GM23338 (cell line): Measurements from ENCODE around the gene MLNR. TPM values are rescaled to one million over a fixed set of nuclear protein-coding genes. Genes with fewer than 3 reads are reported as not detected.

Experiments
- ATAC-seq: fragments of 200-7000 bp; cut with Tn5 transposase; 3 replicates; pipeline ENCODE4 v1.9.1; 2020
- DNase-seq: peaks from one replicate; pipeline ENCODE4 v3.0.0-alpha.2; 2015; ENCODE audit warnings: low spot score
- H2AFZ ChIP-seq: fragments of 200-600 bp; sonication (generic); 2 replicates; pipeline ENCODE4 v1.8.0; 2016; ENCODE audit warnings: antibody characterized with exemption, mild to moderate bottlenecking, moderate library complexity
- H3F3A ChIP-seq: fragments of 200-600 bp; sonication (generic); replicated peaks from 2 replicates; pipeline ENCODE4 v1.8.0; 2017; ENCODE audit warnings: antibody characterized with exemption, mixed run types, low read depth
- H3K27ac ChIP-seq: fragments of 200-600 bp; sonication (generic); 2 replicates; pipeline ENCODE4 v1.6.1; 2016; ENCODE audit warnings: low read depth
- H3K27me3 ChIP-seq: fragments of 200-600 bp; sonication (generic); 2 replicates; pipeline ENCODE4 v1.8.0; 2016; ENCODE audit warnings: mild to moderate bottlenecking, mixed run types, moderate library complexity; ENCODE audit not compliant: insufficient read depth
- H3K36me3 ChIP-seq: fragments of 200-600 bp; sonication (generic); 2 replicates; pipeline ENCODE4 v1.8.0; 2016; ENCODE audit warnings: mild to moderate bottlenecking; ENCODE audit not compliant: insufficient read depth
- H3K4me1 ChIP-seq: fragments of 200-600 bp; sonication (generic); 2 replicates; pipeline ENCODE4 v1.8.0; 2016; ENCODE audit warnings: mild to moderate bottlenecking, moderate library complexity; ENCODE audit not compliant: insufficient read depth
- H3K4me2 ChIP-seq: fragments of 200-600 bp; sonication (generic); 2 replicates; pipeline ENCODE4 v1.7.1; 2017; ENCODE audit warnings: mixed run types
- H3K4me3 ChIP-seq: fragments of 200-600 bp; sonication (generic); 2 replicates; pipeline ENCODE4 v1.6.1; 2016; ENCODE audit warnings: mixed run types
- H3K79me2 ChIP-seq: fragments of 200-600 bp; sonication (generic); replicated peaks from 2 replicates; pipeline ENCODE4 v1.8.0; 2017; ENCODE audit warnings: mild to moderate bottlenecking; ENCODE audit not compliant: insufficient read depth
- H3K9me2 ChIP-seq: fragments of 200-600 bp; sonication (generic); 2 replicates; pipeline ENCODE4 v1.8.0; 2017; ENCODE audit not compliant: insufficient read depth
- H4K20me1 ChIP-seq: fragments of 200-600 bp; sonication (generic); replicated peaks from 2 replicates; pipeline ENCODE4 v1.8.0; 2017; ENCODE audit warnings: mild to moderate bottlenecking; ENCODE audit not compliant: insufficient read depth
- H3K27ac Mint-ChIP-seq: 2 replicates; pipeline ENCODE4 v1.8.0; 2020; ENCODE audit warnings: inconsistent platforms, mild to moderate bottlenecking, moderate library complexity, mixed read lengths
- H3K27me3 Mint-ChIP-seq: 3 replicates; pipeline ENCODE4 v1.8.0; 2022; ENCODE audit warnings: low read depth, mild to moderate bottlenecking, moderate library complexity, mixed read lengths, inconsistent platforms; ENCODE audit not compliant: insufficient read depth, poor library complexity
- H3K36me3 Mint-ChIP-seq: 3 replicates; pipeline ENCODE4 v1.8.0; 2021; ENCODE audit warnings: low read depth, mild to moderate bottlenecking, inconsistent platforms, moderate library complexity, mixed read lengths
- H3K4me1 Mint-ChIP-seq: 3 replicates; pipeline ENCODE4 v1.8.0; 2020; ENCODE audit warnings: mild to moderate bottlenecking, inconsistent platforms, mixed read lengths
- H3K4me3 Mint-ChIP-seq: 3 replicates; pipeline ENCODE4 v1.8.0; 2021; ENCODE audit warnings: moderate library complexity, mild to moderate bottlenecking, inconsistent platforms, mixed read lengths
- H3K9me3 Mint-ChIP-seq: 3 replicates; pipeline ENCODE4 v1.8.0; 2020; ENCODE audit warnings: moderate library complexity, mild to moderate bottlenecking, inconsistent platforms, mixed read lengths
- CREB1 ChIP-seq: fragments of 250-450 bp; sonication (Bioruptor Pico); IDR thresholded peaks from 2 replicates; pipeline ENCODE4 v1.5.0; 2020; ENCODE audit warnings: low read depth, mild to moderate bottlenecking, moderate library complexity
- EZH2 ChIP-seq: fragments of 200-600 bp; sonication (generic); IDR thresholded peaks from one replicate; pipeline ENCODE4 v1.8.0; 2017; ENCODE audit warnings: antibody characterized with exemption, mild to moderate bottlenecking, low read depth; ENCODE audit not compliant: unreplicated experiment
- EZH2phosphoT487 ChIP-seq: fragments of 200-600 bp; sonication (generic); IDR thresholded peaks from one replicate; pipeline ENCODE4 v1.8.1; 2018; ENCODE audit warnings: antibody characterized with exemption; ENCODE audit not compliant: unreplicated experiment
- POLR2AphosphoS5 ChIP-seq: IDR thresholded peaks from 2 replicates; pipeline ENCODE4 v1.6.1; 2016; ENCODE audit warnings: antibody characterized with exemption, low read depth
- REST ChIP-seq: IDR thresholded peaks from one replicate; pipeline ENCODE4 v1.6.1; 2018; ENCODE audit warnings: antibody characterized with exemption; ENCODE audit not compliant: unreplicated experiment
- STAT1 ChIP-seq: IDR thresholded peaks from one replicate; pipeline ENCODE4 v1.6.1; 2016; ENCODE audit warnings: antibody characterized with exemption; ENCODE audit not compliant: unreplicated experiment
- ZNF114 ChIP-seq: fragments of 250-450 bp; sonication (Bioruptor Pico); IDR thresholded peaks from 2 replicates; pipeline ENCODE4 v1.5.0; 2020; ENCODE audit warnings: mild to moderate bottlenecking, moderate library complexity
- ZNF331 ChIP-seq: fragments of 250-450 bp; sonication (Bioruptor Pico); IDR thresholded peaks from 2 replicates; pipeline ENCODE4 v1.5.0; 2020; ENCODE audit warnings: low read depth, mild to moderate bottlenecking, moderate library complexity
- polyA plus RNA-seq: library from polyadenylated mRNA; unstranded; fragments of >200 nt; fragmentation: Nextera tagmentation; extraction: Ambion mirVana; gene quantifications from 2 replicates; pipeline ENCODE4 v1.2.1, GENCODE V29; 2016
- total RNA-seq: library from RNA; depleted of rRNA; stranded (reverse); fragments of >200 nt; shearing (Covaris generic); gene quantifications from 2 replicates; pipeline ENCODE4 v1.2.3, GENCODE V29; 2014
- TF ChIP-seq, protein P1 (sequence below): fragments of 250-450 bp; sonication (Bioruptor Pico); IDR thresholded peaks from 2 replicates; pipeline ENCODE4 v1.5.0; 2020; ENCODE audit warnings: mild to moderate bottlenecking, moderate library complexity
- TF ChIP-seq, protein P2 (sequence below), 2 experiments: fragments of 200-600 bp in 1 of 2; sonication (generic) in 1 of 2; conservative IDR thresholded peaks; 2 replicates each; pipeline versions ENCODE4 v1.5.1 to v1.6.1; 2016 to 2017; ENCODE audit warnings: antibody characterized with exemption in 2 of 2, low read depth in 2 of 2, mild to moderate bottlenecking in 2 of 2, moderate library complexity in 1 of 2

MLNR gene
- total and polyA plus RNA-seq, 2 experiments from 2014 or later = 0.17 TPM; not detected in 1

- peaks cover 6% of the 10 kb centered on the region; the same call in 1 of the 2 replicates for H3F3A ChIP-seq
- no peak overlapping the region for H3K4me3 Mint-ChIP-seq
- H3K4me2 ChIP-seq = no peak overlapping the region
- H3K9me3 Mint-ChIP-seq = no peaks in the 10 kb centered on the region; the same call in 2 of the 3 replicates
- ATAC-seq (no peak), DNase-seq (no peak)
- TF ChIP-seq STAT1 (no peak), ZNF331 (CRISPR knock-in tag) (no peak), EZH2phosphoT487 (no peak), EZH2 (no peak), CREB1 (no peak), POLR2AphosphoS5 (no peak), REST (no peak), ZNF114 (CRISPR knock-in tag) (no peak)
- TF ChIP-seq, protein P1, sequence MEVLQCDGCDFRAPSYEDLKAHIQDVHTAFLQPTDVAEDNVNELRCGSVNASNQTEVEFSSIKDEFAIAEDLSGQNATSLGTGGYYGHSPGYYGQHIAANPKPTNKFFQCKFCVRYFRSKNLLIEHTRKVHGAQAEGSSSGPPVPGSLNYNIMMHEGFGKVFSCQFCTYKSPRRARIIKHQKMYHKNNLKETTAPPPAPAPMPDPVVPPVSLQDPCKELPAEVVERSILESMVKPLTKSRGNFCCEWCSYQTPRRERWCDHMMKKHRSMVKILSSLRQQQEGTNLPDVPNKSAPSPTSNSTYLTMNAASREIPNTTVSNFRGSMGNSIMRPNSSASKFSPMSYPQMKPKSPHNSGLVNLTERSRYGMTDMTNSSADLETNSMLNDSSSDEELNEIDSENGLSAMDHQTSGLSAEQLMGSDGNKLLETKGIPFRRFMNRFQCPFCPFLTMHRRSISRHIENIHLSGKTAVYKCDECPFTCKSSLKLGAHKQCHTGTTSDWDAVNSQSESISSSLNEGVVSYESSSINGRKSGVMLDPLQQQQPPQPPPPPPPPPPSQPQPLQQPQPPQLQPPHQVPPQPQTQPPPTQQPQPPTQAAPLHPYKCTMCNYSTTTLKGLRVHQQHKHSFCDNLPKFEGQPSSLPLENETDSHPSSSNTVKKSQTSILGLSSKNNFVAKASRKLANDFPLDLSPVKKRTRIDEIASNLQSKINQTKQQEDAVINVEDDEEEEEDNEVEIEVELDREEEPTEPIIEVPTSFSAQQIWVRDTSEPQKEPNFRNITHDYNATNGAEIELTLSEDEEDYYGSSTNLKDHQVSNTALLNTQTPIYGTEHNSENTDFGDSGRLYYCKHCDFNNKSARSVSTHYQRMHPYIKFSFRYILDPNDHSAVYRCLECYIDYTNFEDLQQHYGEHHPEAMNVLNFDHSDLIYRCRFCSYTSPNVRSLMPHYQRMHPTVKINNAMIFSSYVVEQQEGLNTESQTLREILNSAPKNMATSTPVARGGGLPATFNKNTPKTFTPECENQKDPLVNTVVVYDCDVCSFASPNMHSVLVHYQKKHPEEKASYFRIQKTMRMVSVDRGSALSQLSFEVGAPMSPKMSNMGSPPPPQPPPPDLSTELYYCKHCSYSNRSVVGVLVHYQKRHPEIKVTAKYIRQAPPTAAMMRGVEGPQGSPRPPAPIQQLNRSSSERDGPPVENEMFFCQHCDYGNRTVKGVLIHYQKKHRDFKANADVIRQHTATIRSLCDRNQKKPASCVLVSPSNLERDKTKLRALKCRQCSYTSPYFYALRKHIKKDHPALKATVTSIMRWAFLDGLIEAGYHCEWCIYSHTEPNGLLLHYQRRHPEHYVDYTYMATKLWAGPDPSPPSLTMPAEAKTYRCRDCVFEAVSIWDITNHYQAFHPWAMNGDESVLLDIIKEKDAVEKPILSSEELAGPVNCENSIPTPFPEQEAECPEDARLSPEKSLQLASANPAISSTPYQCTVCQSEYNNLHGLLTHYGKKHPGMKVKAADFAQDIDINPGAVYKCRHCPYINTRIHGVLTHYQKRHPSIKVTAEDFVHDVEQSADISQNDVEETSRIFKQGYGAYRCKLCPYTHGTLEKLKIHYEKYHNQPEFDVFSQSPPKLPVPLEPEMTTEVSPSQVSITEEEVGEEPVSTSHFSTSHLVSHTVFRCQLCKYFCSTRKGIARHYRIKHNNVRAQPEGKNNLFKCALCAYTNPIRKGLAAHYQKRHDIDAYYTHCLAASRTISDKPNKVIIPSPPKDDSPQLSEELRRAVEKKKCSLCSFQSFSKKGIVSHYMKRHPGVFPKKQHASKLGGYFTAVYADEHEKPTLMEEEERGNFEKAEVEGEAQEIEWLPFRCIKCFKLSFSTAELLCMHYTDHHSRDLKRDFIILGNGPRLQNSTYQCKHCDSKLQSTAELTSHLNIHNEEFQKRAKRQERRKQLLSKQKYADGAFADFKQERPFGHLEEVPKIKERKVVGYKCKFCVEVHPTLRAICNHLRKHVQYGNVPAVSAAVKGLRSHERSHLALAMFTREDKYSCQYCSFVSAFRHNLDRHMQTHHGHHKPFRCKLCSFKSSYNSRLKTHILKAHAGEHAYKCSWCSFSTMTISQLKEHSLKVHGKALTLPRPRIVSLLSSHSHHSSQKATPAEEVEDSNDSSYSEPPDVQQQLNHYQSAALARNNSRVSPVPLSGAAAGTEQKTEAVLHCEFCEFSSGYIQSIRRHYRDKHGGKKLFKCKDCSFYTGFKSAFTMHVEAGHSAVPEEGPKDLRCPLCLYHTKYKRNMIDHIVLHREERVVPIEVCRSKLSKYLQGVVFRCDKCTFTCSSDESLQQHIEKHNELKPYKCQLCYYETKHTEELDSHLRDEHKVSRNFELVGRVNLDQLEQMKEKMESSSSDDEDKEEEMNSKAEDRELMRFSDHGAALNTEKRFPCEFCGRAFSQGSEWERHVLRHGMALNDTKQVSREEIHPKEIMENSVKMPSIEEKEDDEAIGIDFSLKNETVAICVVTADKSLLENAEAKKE (CRISPR knock-in tag) = no peak
- TF ChIP-seq, protein P2, sequence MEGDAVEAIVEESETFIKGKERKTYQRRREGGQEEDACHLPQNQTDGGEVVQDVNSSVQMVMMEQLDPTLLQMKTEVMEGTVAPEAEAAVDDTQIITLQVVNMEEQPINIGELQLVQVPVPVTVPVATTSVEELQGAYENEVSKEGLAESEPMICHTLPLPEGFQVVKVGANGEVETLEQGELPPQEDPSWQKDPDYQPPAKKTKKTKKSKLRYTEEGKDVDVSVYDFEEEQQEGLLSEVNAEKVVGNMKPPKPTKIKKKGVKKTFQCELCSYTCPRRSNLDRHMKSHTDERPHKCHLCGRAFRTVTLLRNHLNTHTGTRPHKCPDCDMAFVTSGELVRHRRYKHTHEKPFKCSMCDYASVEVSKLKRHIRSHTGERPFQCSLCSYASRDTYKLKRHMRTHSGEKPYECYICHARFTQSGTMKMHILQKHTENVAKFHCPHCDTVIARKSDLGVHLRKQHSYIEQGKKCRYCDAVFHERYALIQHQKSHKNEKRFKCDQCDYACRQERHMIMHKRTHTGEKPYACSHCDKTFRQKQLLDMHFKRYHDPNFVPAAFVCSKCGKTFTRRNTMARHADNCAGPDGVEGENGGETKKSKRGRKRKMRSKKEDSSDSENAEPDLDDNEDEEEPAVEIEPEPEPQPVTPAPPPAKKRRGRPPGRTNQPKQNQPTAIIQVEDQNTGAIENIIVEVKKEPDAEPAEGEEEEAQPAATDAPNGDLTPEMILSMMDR (conservative IDR thresholded peaks at IDR 0.05; ENCODE audit: low read depth in 2 of 2) = no peak
- H3K79me2 ChIP-seq = no peaks in the 10 kb centered on the region
- H3K27ac Mint-ChIP-seq = no peak overlapping the region
- peaks cover 9% of the 10 kb centered on the region for H3K27me3 Mint-ChIP-seq
- no peaks in the 10 kb centered on the region for H3K4me1 ChIP-seq
- no peaks in the 10 kb centered on the region for H3K27me3 ChIP-seq
- H3K9me2 ChIP-seq = no peaks in the 10 kb centered on the region
- no peaks in the 10 kb centered on the region for H4K20me1 ChIP-seq
- H3K36me3 ChIP-seq = no peaks in the 10 kb centered on the region
- no peak overlapping the region for H3K4me3 ChIP-seq
- H3K36me3 Mint-ChIP-seq = no peaks in the 10 kb centered on the region
- no peak overlapping the region for H2AFZ ChIP-seq
- no peak overlapping the region for H3K27ac ChIP-seq
- peaks cover 2% of the 10 kb centered on the region; the same call in 1 of the 3 replicates for H3K4me1 Mint-ChIP-seq
Measured at GRCh38 chr13:49245101-49245500, 25.0 kb downstream of the MLNR start.
